Measurements from ENCODE around the gene CNTN4.

Gene CNTN4

DNA sequence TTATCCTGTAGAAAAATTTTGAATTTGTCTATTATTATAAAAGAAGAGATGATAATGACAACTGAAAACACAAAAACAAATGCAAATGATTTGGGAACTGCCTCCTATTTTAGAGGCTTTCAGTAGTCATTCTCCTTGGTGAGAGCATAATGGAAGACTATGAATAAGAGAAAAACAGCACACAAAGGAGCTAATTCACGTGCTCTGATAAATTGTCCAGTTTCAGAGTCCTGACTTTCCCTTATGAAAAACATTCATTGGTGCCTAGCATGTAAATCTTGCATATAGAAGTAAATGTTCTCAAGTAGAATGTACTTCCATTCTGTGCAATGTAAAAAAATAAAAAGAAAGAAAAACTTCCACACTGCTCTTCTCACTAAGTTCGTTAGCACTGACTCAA is 805.4 kb downstream of the CNTN4 start:
- no peaks in the 10 kb centered on the region for H3K27me3 ChIP-seq (replicated peaks; ENCODE audit: insufficient read depth, low read length)
- TF ChIP-seq EZH2phosphoT487 (IDR thresholded peaks at IDR 0.05; ENCODE audit: low read length) (no peak), EZH2 (optimal IDR thresholded peaks at IDR 0.05; ENCODE audit: low read depth, low read length) (no peak)
- TF ChIP-seq, protein P1, sequence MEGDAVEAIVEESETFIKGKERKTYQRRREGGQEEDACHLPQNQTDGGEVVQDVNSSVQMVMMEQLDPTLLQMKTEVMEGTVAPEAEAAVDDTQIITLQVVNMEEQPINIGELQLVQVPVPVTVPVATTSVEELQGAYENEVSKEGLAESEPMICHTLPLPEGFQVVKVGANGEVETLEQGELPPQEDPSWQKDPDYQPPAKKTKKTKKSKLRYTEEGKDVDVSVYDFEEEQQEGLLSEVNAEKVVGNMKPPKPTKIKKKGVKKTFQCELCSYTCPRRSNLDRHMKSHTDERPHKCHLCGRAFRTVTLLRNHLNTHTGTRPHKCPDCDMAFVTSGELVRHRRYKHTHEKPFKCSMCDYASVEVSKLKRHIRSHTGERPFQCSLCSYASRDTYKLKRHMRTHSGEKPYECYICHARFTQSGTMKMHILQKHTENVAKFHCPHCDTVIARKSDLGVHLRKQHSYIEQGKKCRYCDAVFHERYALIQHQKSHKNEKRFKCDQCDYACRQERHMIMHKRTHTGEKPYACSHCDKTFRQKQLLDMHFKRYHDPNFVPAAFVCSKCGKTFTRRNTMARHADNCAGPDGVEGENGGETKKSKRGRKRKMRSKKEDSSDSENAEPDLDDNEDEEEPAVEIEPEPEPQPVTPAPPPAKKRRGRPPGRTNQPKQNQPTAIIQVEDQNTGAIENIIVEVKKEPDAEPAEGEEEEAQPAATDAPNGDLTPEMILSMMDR (IDR thresholded peaks at IDR 0.05; ENCODE audit: low read length), result no peak
- no peaks in the 10 kb centered on the region for H3K9me2 ChIP-seq (replicated peaks; ENCODE audit: insufficient read depth, low read length)
- no peaks in the 10 kb centered on the region for H3K9me3 ChIP-seq (replicated peaks; ENCODE audit: insufficient read depth, low read length)
- H4K20me1 ChIP-seq (ENCODE audit: insufficient read depth, low read length), result no peaks in the 10 kb centered on the region
- H3K36me3 ChIP-seq (replicated peaks; ENCODE audit: insufficient read depth, low read length), result no peaks in the 10 kb centered on the region
- H3K27ac ChIP-seq (ENCODE audit: low read length), result no peak overlapping the region
- no peak overlapping the region for H3K9ac ChIP-seq (ENCODE audit: low read length)
- no peaks in the 10 kb centered on the region for H3K4me1 ChIP-seq (ENCODE audit: low read length)
- H2AFZ ChIP-seq (ENCODE audit: low read length), result no peak overlapping the region
- no peak overlapping the region for H3K4me2 ChIP-seq (ENCODE audit: low read depth, low read length)
- no peak for DNase-seq
- no peaks in the 10 kb centered on the region for H3F3A ChIP-seq (ENCODE audit: insufficient read depth, low read length)
- no peaks in the 10 kb centered on the region for H3K79me2 ChIP-seq (ENCODE audit: low read length)
- H3K4me3 ChIP-seq (ENCODE audit: low read length), result no peak overlapping the region

DNA sequence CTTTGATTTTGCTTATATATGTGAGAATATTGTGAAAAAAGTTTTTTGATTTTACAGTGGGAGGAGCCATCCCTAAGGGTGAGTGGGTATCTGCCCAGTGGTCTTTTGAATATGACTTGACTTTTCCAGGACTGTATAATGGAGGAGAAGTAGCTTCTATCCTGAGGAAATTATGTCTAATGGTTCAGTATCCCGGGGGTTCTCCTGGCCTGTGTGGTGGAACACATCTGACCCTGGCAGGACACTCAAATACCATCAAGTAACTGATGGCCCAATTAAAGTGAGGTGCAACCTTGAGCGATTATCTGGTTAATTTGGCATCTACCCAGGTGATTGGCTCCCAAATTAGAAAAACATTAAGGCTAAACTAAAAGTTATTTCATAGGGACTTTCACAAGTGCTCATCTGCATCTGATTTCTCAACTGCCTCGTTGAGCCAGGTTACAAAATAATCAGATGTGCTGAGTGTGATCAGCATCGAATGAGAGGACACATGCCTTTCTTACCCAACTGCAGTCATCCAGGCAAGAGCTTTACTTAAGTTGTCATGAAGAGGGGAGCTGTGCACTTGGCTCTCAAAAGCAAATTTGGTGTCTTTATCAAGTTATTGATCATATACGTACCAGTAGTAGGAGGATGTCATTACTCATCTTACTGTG is 810.2 kb downstream of the CNTN4 start:
- Histone ChIP-seq H3K27me3 (replicated peaks; ENCODE audit: insufficient read depth, low read length) (no peaks in the 10 kb centered on the region), H3K9ac (ENCODE audit: low read length) (no peak overlapping the region), H3K4me3 (ENCODE audit: low read length) (no peak overlapping the region), H3F3A (ENCODE audit: insufficient read depth, low read length) (no peaks in the 10 kb centered on the region), H3K27ac (ENCODE audit: low read length) (no peak overlapping the region), H3K36me3 (replicated peaks; ENCODE audit: insufficient read depth, low read length) (no peaks in the 10 kb centered on the region), H4K20me1 (ENCODE audit: insufficient read depth, low read length) (no peaks in the 10 kb centered on the region), H2AFZ (ENCODE audit: low read length) (no peak overlapping the region), H3K9me3 (replicated peaks; ENCODE audit: insufficient read depth, low read length) (no peaks in the 10 kb centered on the region), H3K4me1 (ENCODE audit: low read length) (no peaks in the 10 kb centered on the region), H3K79me2 (ENCODE audit: low read length) (no peaks in the 10 kb centered on the region), H3K9me2 (replicated peaks; ENCODE audit: insufficient read depth, low read length) (no peaks in the 10 kb centered on the region), H3K4me2 (ENCODE audit: low read depth, low read length) (no peak overlapping the region)
- TF ChIP-seq, protein P1 (IDR thresholded peaks at IDR 0.05; ENCODE audit: low read length), result no peak
- no peak for TF ChIP-seq EZH2 (optimal IDR thresholded peaks at IDR 0.05; ENCODE audit: low read depth, low read length)
- no peak for TF ChIP-seq EZH2phosphoT487 (IDR thresholded peaks at IDR 0.05; ENCODE audit: low read length)
- DNase-seq, result no peak

DNA sequence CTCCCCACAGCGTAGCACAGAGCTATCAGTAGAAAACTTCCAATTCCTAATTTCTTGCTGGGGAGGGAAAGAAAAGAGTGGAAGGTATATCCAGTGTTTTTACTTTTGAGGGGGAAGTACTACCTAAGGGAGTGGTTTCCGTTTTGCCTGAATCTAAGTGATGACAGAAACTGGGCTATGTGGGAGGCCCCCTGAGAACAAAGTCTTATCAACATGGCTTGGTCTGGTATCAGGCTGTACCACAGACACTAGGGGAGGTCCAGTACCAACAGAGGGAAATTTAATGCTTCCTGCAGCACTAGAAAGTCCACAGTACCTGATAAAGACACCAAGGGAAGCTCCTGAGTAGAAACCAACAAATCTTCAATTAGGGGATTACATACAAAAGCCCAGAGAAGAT is 812.3 kb downstream of the CNTN4 start:
- no peaks in the 10 kb centered on the region for H3K9me3 ChIP-seq (replicated peaks; ENCODE audit: insufficient read depth, low read length)
- H3K9ac ChIP-seq (ENCODE audit: low read length), result no peak overlapping the region
- no peak overlapping the region for H3K4me3 ChIP-seq (ENCODE audit: low read length)
- no peaks in the 10 kb centered on the region for H3K9me2 ChIP-seq (replicated peaks; ENCODE audit: insufficient read depth, low read length)
- H4K20me1 ChIP-seq (ENCODE audit: insufficient read depth, low read length), result no peaks in the 10 kb centered on the region
- H3K27ac ChIP-seq (ENCODE audit: low read length), result no peak overlapping the region
- no peaks in the 10 kb centered on the region for H3K79me2 ChIP-seq (ENCODE audit: low read length)
- H3K4me1 ChIP-seq (ENCODE audit: low read length), result no peaks in the 10 kb centered on the region
- H3K36me3 ChIP-seq (replicated peaks; ENCODE audit: insufficient read depth, low read length), result no peaks in the 10 kb centered on the region
- H2AFZ ChIP-seq (ENCODE audit: low read length), result no peak overlapping the region
- TF ChIP-seq EZH2phosphoT487 (IDR thresholded peaks at IDR 0.05; ENCODE audit: low read length) (no peak), EZH2 (optimal IDR thresholded peaks at IDR 0.05; ENCODE audit: low read depth, low read length) (no peak)
- TF ChIP-seq, protein P1 (IDR thresholded peaks at IDR 0.05; ENCODE audit: low read length), result no peak
- no peak overlapping the region for H3K4me2 ChIP-seq (ENCODE audit: low read depth, low read length)
- no peaks in the 10 kb centered on the region for H3K27me3 ChIP-seq (replicated peaks; ENCODE audit: insufficient read depth, low read length)
- no peak for DNase-seq
- H3F3A ChIP-seq (ENCODE audit: insufficient read depth, low read length), result no peaks in the 10 kb centered on the region
